ENCODE results near the gene SAMD4A. TPM values are rescaled to one million over a fixed set of nuclear protein-coding genes. Genes with fewer than 3 reads are reported as not detected.

SAMD4A gene
- total RNA-seq, 1 experiment from 2014 or later = 26.5 TPM

- no peaks in the 10 kb centered on the region for H3K27me3 ChIP-seq (replicated peaks; ENCODE audit: insufficient read depth, low read depth, low read length, poor library complexity)
- POLR2A ChIA-PET (ENCODE audit: low non-redundant PET) = no interaction called here
- H3K4me3 ChIP-seq (ENCODE audit: low read depth, low read length, poor library complexity, severe bottlenecking) = peak overlapping the region; percentile 30
- TF ChIP-seq EZH2 (IDR thresholded peaks at IDR 0.05; ENCODE audit: borderline replicate concordance, low read depth, low read length, poor library complexity, severe bottlenecking) (no peak), CTCF (conservative IDR thresholded peaks at IDR 0.05; ENCODE audit: low read depth, low read length) (no peak)
- intact Hi-C loops (cut with micrococcal nuclease; ENCODE audit: unreplicated experiment) = no loop called here
- H3K4me1 ChIP-seq (ENCODE audit: insufficient read depth, low read length, poor library complexity, severe bottlenecking) = peaks cover 41% of the 10 kb centered on the region
- BruUV-seq (replicated peaks) = no TSS peak
- no peaks in the 10 kb centered on the region for H3K9me3 ChIP-seq (ENCODE audit: low read depth, low read length, poor library complexity, severe bottlenecking)
- H3K27ac ChIP-seq (ENCODE audit: low read depth, low read length, poor library complexity, severe bottlenecking) = peak overlapping the region; percentile 56
- CTCF ChIA-PET = interaction anchor here (1.0 kb wide), 1 partner anchor 61 kb away, joined by 5 read pairs; the partner anchor contains the start of gene SAMD4A
- DNase-seq (ENCODE audit: low spot score) = peak; percentile 84
- no peaks in the 10 kb centered on the region for H3K36me3 ChIP-seq (ENCODE audit: insufficient read depth, low read length, poor library complexity, severe bottlenecking)
These were observed 60.8 kb downstream of the SAMD4A start for GRCh38 chr14:54627540-54628363.

- ChIA-PET POLR2A (ENCODE audit: low non-redundant PET) (no interaction called here), CTCF (no interaction called here)
- no peak overlapping the region for H3K27ac ChIP-seq (ENCODE audit: low read depth, low read length, poor library complexity, severe bottlenecking)
- no peak for DNase-seq (ENCODE audit: low spot score)
- H3K4me1 ChIP-seq (ENCODE audit: insufficient read depth, low read length, poor library complexity, severe bottlenecking) = peaks cover 39% of the 10 kb centered on the region
- no peaks in the 10 kb centered on the region for H3K36me3 ChIP-seq (ENCODE audit: insufficient read depth, low read length, poor library complexity, severe bottlenecking)
- intact Hi-C loops (cut with micrococcal nuclease; ENCODE audit: unreplicated experiment) = no loop called here
- no TSS peak for BruUV-seq (replicated peaks)
- TF ChIP-seq EZH2 (IDR thresholded peaks at IDR 0.05; ENCODE audit: borderline replicate concordance, low read depth, low read length, poor library complexity, severe bottlenecking) (no peak), CTCF (conservative IDR thresholded peaks at IDR 0.05; ENCODE audit: low read depth, low read length) (no peak)
- H3K27me3 ChIP-seq (replicated peaks; ENCODE audit: insufficient read depth, low read depth, low read length, poor library complexity) = no peaks in the 10 kb centered on the region
- H3K4me3 ChIP-seq (ENCODE audit: low read depth, low read length, poor library complexity, severe bottlenecking) = no peak overlapping the region
- H3K9me3 ChIP-seq (ENCODE audit: low read depth, low read length, poor library complexity, severe bottlenecking) = no peaks in the 10 kb centered on the region
These were observed 62.3 kb downstream of the SAMD4A start for GRCh38 chr14:54629183-54629582.

GRCh38 chr14:54629635-54630360 lies 62.9 kb downstream of the SAMD4A start:
- Histone ChIP-seq H3K27ac (ENCODE audit: low read depth, low read length, poor library complexity, severe bottlenecking) (no peak overlapping the region), H3K9me3 (ENCODE audit: low read depth, low read length, poor library complexity, severe bottlenecking) (no peaks in the 10 kb centered on the region), H3K36me3 (ENCODE audit: insufficient read depth, low read length, poor library complexity, severe bottlenecking) (no peaks in the 10 kb centered on the region), H3K4me3 (ENCODE audit: low read depth, low read length, poor library complexity, severe bottlenecking) (no peak overlapping the region), H3K27me3 (replicated peaks; ENCODE audit: insufficient read depth, low read depth, low read length, poor library complexity) (no peaks in the 10 kb centered on the region), H3K4me1 (ENCODE audit: insufficient read depth, low read length, poor library complexity, severe bottlenecking) (peaks cover 34% of the 10 kb centered on the region)
- ChIA-PET CTCF (no interaction called here), POLR2A (ENCODE audit: low non-redundant PET) (interaction anchor here (0.5 kb wide), 1 partner anchor 14 kb away, joined by 3 read pairs; no protein-coding TSS in a partner anchor)
- BruUV-seq (replicated peaks) = no TSS peak
- TF ChIP-seq CTCF (conservative IDR thresholded peaks at IDR 0.05; ENCODE audit: low read depth, low read length) (no peak), EZH2 (IDR thresholded peaks at IDR 0.05; ENCODE audit: borderline replicate concordance, low read depth, low read length, poor library complexity, severe bottlenecking) (no peak)
- intact Hi-C loops (cut with micrococcal nuclease; ENCODE audit: unreplicated experiment) = no loop called here
- no peak for DNase-seq (ENCODE audit: low spot score)
